HG02642 (cell line): Measurements from ENCODE around the gene FNDC3B.

Source experiments
- ATAC-seq: cut with Tn5 transposase; IDR thresholded peaks from one replicate; pipeline ENCODE4 v1.9.1; 2021; ENCODE audit warnings: mild to moderate bottlenecking; ENCODE audit not compliant: unreplicated experiment, poor library complexity

FNDC3B gene

GRCh38 chr3:172273378-172273777, 234.0 kb downstream of the FNDC3B start:
- ATAC-seq: no peak

DNA sequence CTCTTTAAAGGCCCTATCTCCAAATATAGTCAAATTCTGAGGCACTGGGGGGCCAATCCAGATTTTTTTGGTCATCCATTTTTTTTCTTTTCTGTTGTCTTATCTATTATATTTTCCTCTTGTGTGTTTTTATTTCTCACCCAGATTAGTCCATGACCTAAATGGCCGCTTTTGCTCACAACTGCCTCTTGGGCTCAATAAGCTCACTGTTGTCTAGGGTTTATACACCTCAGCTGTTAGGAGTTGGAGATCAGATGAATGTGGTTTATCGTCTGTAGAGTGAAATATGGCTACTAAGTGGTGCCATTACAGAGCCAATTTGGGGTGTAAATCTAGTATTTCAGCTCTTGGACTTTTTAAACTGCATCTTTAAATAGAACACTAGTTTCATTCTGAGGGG, 235.5 kb downstream of the FNDC3B start:
- ATAC-seq: no peak

DNA sequence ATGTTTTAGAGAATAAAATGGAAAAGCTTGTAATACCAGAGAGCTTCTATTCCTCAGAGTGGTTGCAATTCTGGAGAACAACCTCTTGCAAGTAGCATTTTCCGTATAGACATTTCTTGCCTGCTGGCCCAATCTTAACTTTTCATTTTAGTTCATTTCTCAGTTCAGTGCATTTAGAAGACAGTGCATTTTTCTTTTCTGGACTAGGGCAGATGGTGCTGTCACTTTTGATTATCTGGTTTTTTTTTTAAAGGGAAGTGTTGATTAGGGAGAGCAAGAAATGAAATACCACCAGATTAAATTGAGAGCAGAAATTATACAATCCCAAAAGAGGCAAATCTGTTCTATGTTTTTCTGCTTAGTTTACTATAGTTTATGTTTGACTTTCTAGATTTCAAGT, 236.2 kb downstream of the FNDC3B start:
- ATAC-seq: no peak

- ATAC-seq: no peak
These were observed 236.7 kb downstream of the FNDC3B start for GRCh38 chr3:172276103-172276502.

- ATAC-seq: no peak
These were observed 237.8 kb downstream of the FNDC3B start for GRCh38 chr3:172277151-172277652.

GRCh38 chr3:172279191-172279640, 239.8 kb downstream of the FNDC3B start:
- ATAC-seq: no peak

DNA sequence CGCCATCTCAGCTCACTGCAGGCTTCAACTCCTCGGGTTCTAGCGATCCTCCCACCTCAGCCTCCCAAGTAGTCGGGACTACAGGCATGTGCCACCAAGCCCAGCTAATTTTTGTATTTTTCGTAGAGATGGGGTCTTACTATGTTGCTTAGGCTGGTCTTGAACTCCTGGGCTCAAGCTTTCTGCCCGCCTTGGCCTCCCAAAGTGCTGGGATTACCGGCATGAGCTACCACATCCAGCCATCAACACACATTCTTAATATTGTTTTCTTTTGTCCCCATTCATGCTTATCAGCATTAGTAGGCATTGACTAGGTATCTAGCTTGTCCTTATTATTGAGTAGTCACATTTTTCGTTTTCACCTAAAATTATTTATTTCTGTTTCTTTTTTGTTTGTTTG, 240.6 kb downstream of the FNDC3B start:
- no peak for ATAC-seq

GRCh38 chr3:172280406-172281051, 241.2 kb downstream of the FNDC3B start:
- no peak for ATAC-seq

- no peak for ATAC-seq
These were observed 242.5 kb downstream of the FNDC3B start for GRCh38 chr3:172281884-172282283.

DNA sequence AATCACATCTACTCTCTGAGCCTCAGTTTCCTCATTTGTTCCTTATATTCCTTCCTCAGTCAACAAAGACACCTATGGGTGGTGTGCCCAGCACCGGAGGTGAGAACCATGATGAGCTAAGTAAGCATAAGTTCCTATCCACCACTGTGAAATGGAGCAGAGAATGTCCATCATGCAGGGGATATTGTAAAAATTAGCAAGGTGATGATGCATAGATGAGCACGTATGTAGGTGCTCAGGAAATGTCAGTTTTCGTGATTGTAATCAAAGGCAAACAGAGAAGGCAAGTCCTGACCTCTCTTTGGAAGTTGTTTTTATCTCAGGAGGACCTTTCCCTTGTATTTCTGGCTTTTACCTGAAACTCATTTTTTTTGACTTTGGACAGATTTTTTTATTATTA, 243.5 kb downstream of the FNDC3B start:
- ATAC-seq: no peak

GRCh38 chr3:172283841-172284357, 244.5 kb downstream of the FNDC3B start:
- ATAC-seq: no peak

DNA sequence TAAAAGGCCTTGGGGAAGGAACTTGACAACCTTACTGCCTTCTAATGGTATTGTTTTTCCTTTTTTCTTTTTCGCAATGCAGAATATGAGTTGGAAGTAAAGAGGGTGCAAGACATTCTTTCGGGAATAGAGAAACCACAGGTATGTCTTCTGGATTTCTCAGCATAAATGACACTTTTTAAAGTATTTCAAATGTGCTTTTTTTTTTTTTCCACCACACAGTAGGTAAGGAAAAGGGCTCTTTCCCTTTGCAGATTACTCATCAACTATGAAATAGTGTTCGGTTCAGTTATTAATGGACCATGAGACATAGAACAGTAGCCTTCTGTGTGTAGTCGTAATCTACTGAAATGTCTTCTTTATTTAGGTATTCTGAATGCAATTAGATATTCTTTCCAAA, 246.5 kb downstream of the FNDC3B start:
- no peak for ATAC-seq

DNA sequence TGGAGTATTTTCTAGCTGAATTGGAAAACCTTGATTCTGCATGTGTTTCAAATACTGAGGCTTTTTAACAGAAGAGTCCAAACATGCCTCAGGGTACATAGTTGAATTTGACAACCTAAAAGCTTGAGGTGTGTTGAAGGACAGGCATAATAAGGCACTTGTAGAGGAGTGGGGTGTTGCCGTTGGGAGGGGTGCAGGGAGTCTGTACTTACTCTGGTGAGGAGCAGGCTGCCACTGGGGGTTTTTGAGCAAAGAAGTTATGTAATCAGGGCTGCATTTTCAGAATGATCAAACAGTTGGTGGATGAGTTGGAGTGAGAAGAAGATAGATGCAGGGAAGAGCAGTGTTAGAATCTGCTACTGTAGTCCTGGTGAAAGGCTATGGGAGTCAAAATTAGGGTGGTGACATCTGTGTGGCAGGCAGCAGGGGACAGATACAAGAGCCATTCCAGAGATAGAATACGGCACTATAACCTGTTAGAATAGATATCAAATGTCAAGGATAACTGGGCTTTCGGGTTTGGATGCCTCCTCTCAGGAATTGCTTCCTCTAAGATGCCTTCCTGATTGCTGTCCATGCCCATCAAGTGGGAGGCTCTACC, 247.3 kb downstream of the FNDC3B start:
- ATAC-seq: no peak

DNA sequence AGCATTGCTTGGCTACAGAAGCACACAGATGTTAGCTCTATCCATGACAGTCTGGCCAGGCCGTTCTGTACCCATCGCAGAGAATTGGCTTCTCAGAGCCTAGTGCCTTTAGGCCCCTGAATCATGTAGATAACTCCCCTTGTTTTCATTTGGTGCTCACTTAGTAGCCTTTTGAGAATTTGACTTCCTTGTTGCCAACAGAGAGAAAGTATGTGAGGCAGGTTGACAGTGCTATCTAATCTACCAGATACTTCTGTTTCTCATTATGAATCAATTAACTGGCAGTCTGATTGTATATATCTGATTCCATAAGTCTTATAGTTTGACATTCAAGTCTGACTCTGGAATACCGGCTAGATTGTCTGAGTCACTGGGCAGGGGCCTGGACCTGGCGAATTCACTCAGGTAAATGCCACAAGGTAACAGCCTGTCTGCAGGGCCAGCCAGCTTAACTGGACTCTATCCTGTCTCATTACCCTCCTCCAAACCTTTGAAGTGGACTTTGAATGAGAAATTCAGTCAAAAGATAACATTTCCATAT, 248.6 kb downstream of the FNDC3B start:
- no peak for ATAC-seq

DNA sequence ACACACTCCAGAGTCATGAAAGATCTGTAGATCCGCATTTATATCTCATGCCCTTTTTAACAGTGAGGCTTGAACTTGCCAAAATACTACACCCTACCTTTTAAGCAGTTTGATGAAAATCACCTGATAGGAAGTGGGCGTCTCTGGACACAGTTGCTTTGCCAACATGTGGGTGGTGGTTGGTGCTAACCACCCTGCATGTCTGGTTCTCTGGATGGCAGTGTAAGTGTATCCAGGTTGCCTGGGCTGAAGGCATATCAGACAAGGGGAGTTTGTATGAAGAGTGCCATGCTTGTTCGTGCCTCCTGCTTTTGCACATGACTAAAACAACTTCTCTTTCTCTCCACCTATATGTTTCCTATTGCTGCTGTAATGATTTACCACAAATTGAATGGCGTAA, 249.3 kb downstream of the FNDC3B start:
- ATAC-seq: no peak

GRCh38 chr3:172289583-172289982, 250.2 kb downstream of the FNDC3B start:
- peak; percentile 78 for ATAC-seq

DNA sequence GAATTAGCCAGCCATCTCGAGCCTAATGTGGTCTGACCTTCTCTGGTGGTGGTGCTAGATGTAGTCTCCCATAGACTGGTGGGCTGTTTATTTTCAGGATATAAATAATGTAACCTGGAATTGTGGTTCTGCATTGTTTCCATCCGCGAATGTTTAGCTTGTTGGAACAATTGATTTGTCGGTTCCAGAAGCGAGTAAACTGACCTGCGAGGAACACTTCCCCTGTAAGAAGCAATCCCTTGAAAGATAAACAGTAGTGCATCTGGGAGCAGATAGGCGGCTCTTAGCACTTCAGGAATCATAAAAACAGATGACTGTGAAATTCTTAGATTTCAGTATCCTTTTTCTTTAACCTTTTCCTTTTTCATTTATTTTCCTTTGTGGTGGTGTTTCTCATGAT, 251.1 kb downstream of the FNDC3B start:
- no peak for ATAC-seq

DNA sequence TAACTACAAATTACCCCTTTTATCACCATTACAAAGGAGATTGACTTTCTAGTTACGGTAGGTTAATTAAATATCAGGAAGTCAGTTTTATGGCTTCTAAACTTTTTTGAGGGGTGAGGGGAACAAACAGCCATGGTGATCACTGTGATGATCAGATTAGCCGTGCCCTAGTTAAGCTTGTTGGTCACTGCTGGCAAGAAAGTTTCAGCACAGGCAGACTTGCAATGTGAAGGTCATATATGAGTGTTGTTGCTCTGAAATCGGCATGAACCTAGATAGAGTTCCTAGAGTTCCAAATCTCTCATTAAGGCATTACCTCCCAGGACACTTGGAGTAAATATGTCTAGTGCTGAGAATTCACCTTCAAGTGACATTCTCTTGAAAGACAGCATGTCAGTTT, 252.3 kb downstream of the FNDC3B start:
- no peak for ATAC-seq

- ATAC-seq: no peak
These were observed 253.0 kb downstream of the FNDC3B start for GRCh38 chr3:172292422-172292821.

DNA sequence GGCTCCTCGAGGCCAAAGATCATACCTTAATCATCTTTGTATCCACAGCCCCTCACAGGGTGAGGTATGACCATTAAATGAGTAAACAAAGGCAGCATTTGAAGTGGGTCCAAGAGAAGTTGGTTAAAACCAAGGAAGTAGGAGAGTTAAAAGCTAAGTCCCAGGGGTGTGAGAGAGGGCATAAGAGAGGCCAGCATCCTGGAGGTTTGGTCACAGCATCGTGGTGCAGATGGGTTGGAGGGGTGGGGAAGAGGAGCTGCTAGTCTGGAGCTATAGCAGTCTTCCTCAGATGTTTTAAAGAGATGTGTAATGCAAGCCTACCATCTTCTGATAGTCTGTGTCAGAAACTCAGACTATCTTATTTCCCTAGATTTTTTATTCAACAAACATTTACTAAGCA, 253.7 kb downstream of the FNDC3B start:
- no peak for ATAC-seq

DNA sequence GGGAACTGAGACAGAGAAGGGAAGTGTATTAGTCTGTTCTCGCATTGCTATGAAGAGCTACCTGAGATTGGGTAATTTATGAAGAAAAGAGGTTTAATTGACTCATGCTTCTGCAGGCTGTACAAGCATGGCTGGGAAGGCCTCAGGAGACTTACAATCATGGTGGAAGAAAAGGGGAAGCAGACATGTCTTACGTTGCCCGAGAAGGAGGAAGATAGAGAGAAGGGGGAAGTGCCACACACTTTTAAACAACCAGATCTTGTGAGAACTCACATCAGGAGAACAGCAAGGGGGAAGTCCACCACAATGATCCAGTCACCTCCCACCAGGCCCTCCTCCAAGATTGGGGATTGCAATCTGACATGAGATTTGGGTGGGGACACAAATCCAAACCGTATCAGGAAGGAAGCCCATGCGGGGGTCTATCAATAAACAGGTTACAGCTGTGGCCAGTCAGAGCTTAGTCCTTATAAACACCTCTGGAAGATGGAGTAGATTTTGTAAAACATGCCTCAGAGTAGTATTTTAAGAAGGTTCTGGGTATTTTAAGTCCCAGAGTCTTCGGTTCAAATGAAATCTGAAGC, 254.9 kb downstream of the FNDC3B start:
- ATAC-seq: no peak
